GM12865 (cell line): ENCODE results near the gene IL1RAPL1.
"Not testable (repeated sequence)": the region's sequence is repeated elsewhere in the genome, so short reads cannot be mapped to it uniquely, and the experiment has no call there.

Source experiments
- DNase-seq: peaks from one replicate; pipeline ENCODE4 v3.0.0; 2010; ENCODE audit warnings: low read depth
- H3K4me3 ChIP-seq: 2 replicates; pipeline ENCODE4 v1.5.1; 2011; ENCODE audit warnings: mild to moderate bottlenecking, low read depth, low read length, control low read depth
- CTCF ChIP-seq: IDR thresholded peaks from 2 replicates; pipeline ENCODE4 v1.5.1; 2011; ENCODE audit warnings: low read length, control low read depth, low read depth, inconsistent platforms; ENCODE audit not compliant: insufficient read depth; ENCODE audit errors: missing control alignments

IL1RAPL1 gene

GRCh38 chrX:29359276-29359675 is 772.0 kb downstream of the IL1RAPL1 start:
- DNase-seq, result no peak
- TF ChIP-seq CTCF, result no peak
- H3K4me3 ChIP-seq, result no peak overlapping the region

DNA sequence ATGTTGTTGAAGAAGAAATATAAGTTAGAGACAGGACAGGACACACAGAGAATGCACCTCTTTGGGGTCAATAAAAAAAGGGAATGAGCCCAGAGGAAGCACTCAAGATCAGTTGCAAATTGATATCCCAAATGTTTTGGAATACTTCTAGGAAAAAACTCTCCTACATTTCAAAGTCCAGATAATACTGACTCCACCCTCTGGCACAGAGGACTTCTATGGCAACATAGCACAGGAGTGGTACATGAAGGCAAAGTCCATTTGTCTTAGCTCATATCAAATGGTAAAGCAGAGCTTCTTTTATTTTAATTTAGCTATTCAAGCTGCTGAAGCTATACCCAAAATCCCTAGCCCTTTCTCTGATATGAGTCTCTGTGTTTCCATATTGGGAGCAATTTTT is 787.5 kb downstream of the IL1RAPL1 start:
- not testable (repeated sequence) for H3K4me3 ChIP-seq, DNase-seq

GRCh38 chrX:29376584-29376983 is 789.3 kb downstream of the IL1RAPL1 start:
- peak; percentile 3 for DNase-seq
- no peak for TF ChIP-seq CTCF
- no peak overlapping the region for H3K4me3 ChIP-seq

DNA sequence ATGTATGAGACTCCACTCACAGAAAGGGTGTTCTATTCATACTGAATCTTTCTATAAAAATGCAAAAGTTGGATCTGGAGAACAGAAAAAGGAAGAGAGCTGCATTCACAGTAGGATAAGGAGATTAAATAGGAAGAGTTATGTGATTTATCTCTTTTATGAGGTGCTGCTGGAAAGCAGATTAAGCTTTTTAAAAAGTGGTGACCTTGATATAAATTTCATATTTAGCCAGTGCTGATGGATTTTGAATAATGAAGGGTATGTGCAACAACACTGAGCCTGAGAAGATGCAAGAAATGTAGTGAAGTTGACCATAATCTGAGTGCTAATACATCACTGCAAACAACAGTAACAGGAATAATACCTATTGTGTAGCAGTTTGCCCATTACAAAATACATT is 795.6 kb downstream of the IL1RAPL1 start:
- no peak for TF ChIP-seq CTCF
- DNase-seq, result no peak
- H3K4me3 ChIP-seq, result no peak overlapping the region

DNA sequence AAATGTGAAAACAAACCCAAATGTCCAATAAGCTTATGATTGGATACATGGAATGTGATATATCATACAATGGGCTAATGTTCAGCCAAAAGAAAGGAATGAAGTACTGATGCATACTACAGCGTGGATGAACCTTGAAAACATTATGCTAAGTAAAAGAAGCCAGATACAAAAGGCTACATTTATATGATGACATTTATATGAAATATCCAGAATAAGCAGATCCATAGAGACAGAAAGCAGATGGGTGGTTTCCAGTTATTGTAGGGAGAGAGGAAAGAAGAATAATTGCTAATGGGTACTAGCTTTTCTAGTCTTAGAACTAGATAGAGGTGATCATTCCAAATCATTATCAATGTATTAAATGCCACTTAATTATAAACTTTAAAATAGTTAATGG is 801.3 kb downstream of the IL1RAPL1 start:
- no peak overlapping the region for H3K4me3 ChIP-seq
- no peak for DNase-seq
- TF ChIP-seq CTCF, result no peak

DNA sequence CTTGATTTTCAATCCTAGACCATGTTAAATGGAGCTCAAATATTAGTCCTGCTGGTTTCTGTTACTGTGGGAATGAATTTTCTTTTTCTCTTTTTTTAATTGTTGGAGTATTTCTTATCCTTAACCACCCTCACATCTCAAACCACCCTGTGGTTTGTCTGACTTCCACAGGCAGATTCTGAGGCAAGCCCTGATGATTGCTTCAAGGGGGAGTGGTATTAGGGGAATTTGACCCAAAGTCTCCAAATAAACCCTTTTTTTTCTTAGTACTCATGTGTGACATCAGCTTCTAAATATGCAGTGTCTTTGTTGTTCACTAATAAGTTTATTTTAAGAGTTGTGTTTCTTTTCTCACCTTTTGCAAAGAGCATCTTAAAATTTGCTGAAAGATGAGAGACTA is 810.3 kb downstream of the IL1RAPL1 start:
- no peak for TF ChIP-seq CTCF
- no peak for DNase-seq
- H3K4me3 ChIP-seq, result no peak overlapping the region

DNA sequence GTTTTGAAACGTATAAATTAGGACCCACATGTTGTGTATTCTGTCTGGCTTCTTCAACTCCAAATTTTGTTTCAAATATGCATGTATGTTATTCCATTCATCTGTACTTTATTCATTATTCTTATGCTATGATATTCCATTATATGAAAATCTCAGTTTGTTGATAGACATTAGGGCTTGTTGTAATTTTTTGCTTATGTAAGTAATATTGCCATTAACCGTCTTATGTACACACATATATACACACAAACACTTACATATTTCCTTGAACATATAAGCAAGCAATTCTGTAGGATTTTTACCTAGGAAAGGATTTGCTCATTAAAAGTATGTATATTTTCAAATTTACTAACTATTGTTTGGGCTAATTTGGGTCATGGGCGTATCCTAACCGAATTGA is 820.1 kb downstream of the IL1RAPL1 start:
- no peak for TF ChIP-seq CTCF
- DNase-seq, result no peak

More for the DNA sequence above, 820.1 kb downstream of the IL1RAPL1 start:
- no peak overlapping the region for H3K4me3 ChIP-seq
